HepG2 (cell line): Measurements from ENCODE around the gene TKFC. TPM values are rescaled to one million over a fixed set of nuclear protein-coding genes. Genes with fewer than 3 reads are reported as not detected.

Experiments
- AKAP8 ChIP-seq: sonication (generic); formaldehyde crosslinking; IDR thresholded peaks from 2 replicates; pipeline ENCODE4 v1.5.1; 2020; ENCODE audit warnings: mild to moderate bottlenecking, missing genetic modification reagents
- ATF7-NPFF ChIP-seq: sonication (generic); formaldehyde crosslinking; IDR thresholded peaks from 2 replicates; pipeline ENCODE4 v1.8.1; 2023; ENCODE audit warnings: mild to moderate bottlenecking, low read depth, missing genetic modification reagents, moderate library complexity
- BORCS8-MEF2B ChIP-seq: sonication (generic); formaldehyde crosslinking; IDR thresholded peaks from 2 replicates; pipeline ENCODE4 v1.8.0; 2022; ENCODE audit warnings: mild to moderate bottlenecking, missing genetic modification reagents
- DZIP1 ChIP-seq: sonication (generic); formaldehyde crosslinking; IDR thresholded peaks from 2 replicates; pipeline ENCODE4 v1.5.0; 2020; ENCODE audit warnings: mild to moderate bottlenecking, missing genetic modification reagents
- HMGA1 ChIP-seq: sonication (generic); formaldehyde crosslinking; conservative IDR thresholded peaks from 2 replicates; pipeline ENCODE4 v1.4.0; 2020; ENCODE audit warnings: missing genetic modification reagents
- MAX ChIP-seq: IDR thresholded peaks from 2 replicates; pipeline ENCODE4 v1.6.1; 2012; ENCODE audit warnings: inconsistent platforms
- MEF2D ChIP-seq: sonication (generic); formaldehyde crosslinking; IDR thresholded peaks from 2 replicates; pipeline ENCODE4 v1.5.1; 2020; ENCODE audit warnings: mild to moderate bottlenecking, missing genetic modification reagents
- MLXIP ChIP-seq: sonication (generic); formaldehyde crosslinking; IDR thresholded peaks from 2 replicates; pipeline ENCODE4 v1.9.0; 2021; ENCODE audit warnings: missing genetic modification reagents, borderline replicate concordance
- SATB2 ChIP-seq: sonication (generic); formaldehyde crosslinking; IDR thresholded peaks from 2 replicates; pipeline ENCODE4 v1.5.0; 2020; ENCODE audit warnings: missing genetic modification reagents
- TBL1XR1 ChIP-seq: fragments of 150-350 bp; IDR thresholded peaks from 2 replicates; pipeline ENCODE4 v1.6.1; 2014; ENCODE audit warnings: borderline replicate concordance, low read length; ENCODE audit not compliant: partially characterized antibody
- TFDP2 ChIP-seq: sonication (generic); formaldehyde crosslinking; IDR thresholded peaks from 2 replicates; pipeline ENCODE4 v1.4.0; 2020; ENCODE audit warnings: missing genetic modification reagents
- ZNF343 ChIP-seq: sonication (generic); formaldehyde crosslinking; IDR thresholded peaks from 2 replicates; pipeline ENCODE4 v1.4.0; 2020; ENCODE audit warnings: mild to moderate bottlenecking, missing genetic modification reagents
- ZNF605 ChIP-seq: sonication (generic); formaldehyde crosslinking; IDR thresholded peaks from 2 replicates; pipeline ENCODE4 v1.8.0; 2022; ENCODE audit warnings: mild to moderate bottlenecking, missing genetic modification reagents
- ZNF646 ChIP-seq: sonication (generic); formaldehyde crosslinking; IDR thresholded peaks from 2 replicates; pipeline ENCODE4 v1.9.0; 2021; ENCODE audit warnings: mild to moderate bottlenecking, missing genetic modification reagents
- ZSCAN20 ChIP-seq: sonication (generic); formaldehyde crosslinking; IDR thresholded peaks from 2 replicates; pipeline ENCODE4 v1.4.0; 2020; ENCODE audit warnings: missing genetic modification reagents, mild to moderate bottlenecking, borderline replicate concordance
- polyA plus RNA-seq, 8 experiments: library from polyadenylated mRNA; depleted of rRNA in 3 of 8; stranded (reverse) in 7 of 8; unstranded in 1 of 8; fragments of >200 nt; fragmentation: Illumina TruSeq in 4 of 8; extraction: Trizol in 4 of 8; gene quantifications; 2 replicates each; pipeline versions ENCODE4 v1.2.1 to v1.2.3, GENCODE V29; 2011 to 2016; ENCODE audit warnings: low read depth in 4 of 8, missing spikeins in 1 of 8, mixed read lengths in 1 of 8; ENCODE audit not compliant: insufficient read depth in 1 of 8
- total RNA-seq, 5 experiments: library from RNA; depleted of rRNA; stranded (reverse); fragments of >200 nt; fragmentation: Illumina TruSeq; extraction: Trizol; gene quantifications; 2 replicates each; pipeline ENCODE4 v1.2.3, GENCODE V29; 2016; ENCODE audit warnings: low read depth in 1 of 5

The TKFC gene
- total and polyA plus RNA-seq, 2 of the 13 experiments (the other 11 are each of a cell fraction or from before 2014, with no cell fraction given), result 147 to 197 TPM

- TF ChIP-seq MEF2D (CRISPR knock-in tag) (no peak), ZNF646 (CRISPR knock-in tag) (no peak), TBL1XR1 (no peak), MLXIP (CRISPR knock-in tag) (no peak), ZNF343 (CRISPR knock-in tag) (no peak; the same call in 1 of the 2 replicates), ZSCAN20 (CRISPR knock-in tag) (no peak), AKAP8 (CRISPR knock-in tag) (0 out of 2 replicates have a peak, but pooled peaks have one; percentile 16), ZNF605 (CRISPR knock-in tag) (0 out of 2 replicates have a peak, but pooled peaks have one; percentile 14), SATB2 (CRISPR knock-in tag) (no peak), BORCS8-MEF2B (CRISPR knock-in tag) (no peak), ATF7-NPFF (CRISPR knock-in tag) (0 out of 2 replicates have a peak, but pooled peaks have one; percentile 19), DZIP1 (no peak), TFDP2 (CRISPR knock-in tag) (0 out of 2 replicates have a peak, but pooled peaks have one; percentile 32), MAX (peak; percentile 49; the same call in 1 of the 2 replicates), HMGA1 (no peak)
These were observed 3.3 kb downstream of the TKFC start (continued) for GRCh38 chr11:61336171-61336935.
